Thoracic aorta (tissue), 2 donors: ENCODE data around the gene TPD52L1. TPM values are rescaled to one million over a fixed set of nuclear protein-coding genes. Genes with fewer than 3 reads are reported as not detected.

ENCODE experiments used
- ATAC-seq: fragments of 150-250 bp; one replicate; pipeline ENCODE4 v1.8.0; 2017; ENCODE audit warnings: low read depth; ENCODE audit not compliant: insufficient number of reproducible peaks, low FRiP score
- DNase-seq: peaks from one replicate; pipeline ENCODE4 v3.0.0-alpha.2; 2020; ENCODE audit warnings: low spot score
- H3K27ac ChIP-seq, 2 donors: fragments of 200-600 bp; sonication (generic); 1 replicate in 1 of 2; 2 replicates in 1 of 2; pipeline ENCODE4 v1.5.1; 2016; ENCODE audit warnings: mild to moderate bottlenecking in 2 of 2, moderate library complexity in 2 of 2
- H3K27me3 ChIP-seq: fragments of 200-600 bp; sonication (generic); replicated peaks from 2 replicates; pipeline ENCODE4 v1.6.0; 2016; ENCODE audit warnings: mild to moderate bottlenecking; ENCODE audit not compliant: insufficient read depth
- H3K36me3 ChIP-seq: fragments of 200-600 bp; sonication (generic); one replicate; pipeline ENCODE4 v1.5.1; 2016
- H3K4me1 ChIP-seq, 2 donors: fragments of 200-600 bp; sonication (generic); 1 replicate in 1 of 2; 2 replicates in 1 of 2; pipeline versions ENCODE4 v1.5.1 to v1.6.0; 2016; ENCODE audit warnings: low read depth in 2 of 2, mild to moderate bottlenecking in 1 of 2; ENCODE audit not compliant: control insufficient read depth in 1 of 2
- H3K4me3 ChIP-seq: fragments of 200-600 bp; sonication (generic); 2 replicates; pipeline ENCODE4 v1.5.1; 2016; ENCODE audit warnings: mild to moderate bottlenecking
- H3K9me3 ChIP-seq: fragments of 200-600 bp; sonication (generic); 2 replicates; pipeline ENCODE4 v1.5.1; 2016
- total RNA-seq, 2 donors: library from RNA; depleted of rRNA; stranded (reverse); fragments of >200 nt; gene quantifications; one replicate each; pipeline versions ENCODE4 v1.1.0 to v1.2.3, GENCODE V29; 2016
- TF ChIP-seq, protein P1 (sequence below): fragments of 200-600 bp; sonication (generic); IDR thresholded peaks from one replicate; pipeline ENCODE4 v1.5.1; 2019; ENCODE audit warnings: antibody characterized with exemption

The TPD52L1 gene, protein sequence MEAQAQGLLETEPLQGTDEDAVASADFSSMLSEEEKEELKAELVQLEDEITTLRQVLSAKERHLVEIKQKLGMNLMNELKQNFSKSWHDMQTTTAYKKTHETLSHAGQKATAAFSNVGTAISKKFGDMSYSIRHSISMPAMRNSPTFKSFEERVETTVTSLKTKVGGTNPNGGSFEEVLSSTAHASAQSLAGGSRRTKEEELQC
- 10 to 100 TPM; 37.1 to 73.5 TPM for total RNA-seq

DNA sequence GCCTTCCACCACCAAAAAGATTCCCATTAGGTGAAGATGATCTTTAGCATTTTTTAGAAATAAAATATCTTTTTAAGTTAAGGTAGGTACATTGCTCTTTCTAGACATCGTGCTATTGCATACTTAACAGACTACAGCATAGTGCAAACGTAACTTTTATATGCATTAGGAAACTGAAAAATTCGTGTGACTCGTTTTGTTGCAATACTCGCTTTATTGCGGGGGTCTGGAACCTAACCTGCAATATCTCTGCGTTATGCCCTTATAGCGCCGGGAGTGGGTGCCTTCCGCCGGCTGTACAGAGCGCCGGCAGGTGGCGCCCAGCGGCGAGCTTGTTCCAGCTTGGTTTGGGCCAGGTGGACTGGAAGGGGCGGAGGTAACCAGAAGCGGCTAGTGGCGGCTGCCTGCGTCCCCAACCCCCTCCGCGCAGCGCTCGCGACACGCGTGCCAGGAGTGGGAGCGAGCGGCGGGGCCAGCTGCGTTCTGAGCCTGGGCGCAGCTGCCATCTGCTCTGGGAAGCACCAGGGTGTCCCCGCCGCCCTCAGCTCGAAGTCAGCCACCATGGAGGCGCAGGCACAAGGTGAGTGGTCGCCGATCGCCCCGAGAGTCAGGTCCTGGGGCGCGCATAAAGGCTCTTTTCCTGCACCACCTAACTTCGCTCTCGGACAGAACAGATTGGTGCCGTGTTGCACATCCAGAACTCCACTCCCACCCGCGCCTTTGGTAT lies at the start of gene TPD52L1:
Gene TPD52L1 (plus strand): TSS at position 383 of the 727 bp plus-strand sequence. CDS start 179 bp downstream, at position 562.
- DNase-seq (peak; percentile 36), ATAC-seq (peak; percentile 32)
- Histone ChIP-seq H3K9me3 (no peaks in the 10 kb centered on the region), H3K27me3 (no peaks in the 10 kb centered on the region), H3K27ac (peak within 1 kb of the TSS; percentile 71 to 77), H3K4me1 (peaks cover 6 to 26% of the 10 kb centered on the region in 2 donors), H3K36me3 (no peaks in the 10 kb centered on the region), H3K4me3 (peak within 1 kb of the TSS; percentile 93)
- TF ChIP-seq, protein P1, sequence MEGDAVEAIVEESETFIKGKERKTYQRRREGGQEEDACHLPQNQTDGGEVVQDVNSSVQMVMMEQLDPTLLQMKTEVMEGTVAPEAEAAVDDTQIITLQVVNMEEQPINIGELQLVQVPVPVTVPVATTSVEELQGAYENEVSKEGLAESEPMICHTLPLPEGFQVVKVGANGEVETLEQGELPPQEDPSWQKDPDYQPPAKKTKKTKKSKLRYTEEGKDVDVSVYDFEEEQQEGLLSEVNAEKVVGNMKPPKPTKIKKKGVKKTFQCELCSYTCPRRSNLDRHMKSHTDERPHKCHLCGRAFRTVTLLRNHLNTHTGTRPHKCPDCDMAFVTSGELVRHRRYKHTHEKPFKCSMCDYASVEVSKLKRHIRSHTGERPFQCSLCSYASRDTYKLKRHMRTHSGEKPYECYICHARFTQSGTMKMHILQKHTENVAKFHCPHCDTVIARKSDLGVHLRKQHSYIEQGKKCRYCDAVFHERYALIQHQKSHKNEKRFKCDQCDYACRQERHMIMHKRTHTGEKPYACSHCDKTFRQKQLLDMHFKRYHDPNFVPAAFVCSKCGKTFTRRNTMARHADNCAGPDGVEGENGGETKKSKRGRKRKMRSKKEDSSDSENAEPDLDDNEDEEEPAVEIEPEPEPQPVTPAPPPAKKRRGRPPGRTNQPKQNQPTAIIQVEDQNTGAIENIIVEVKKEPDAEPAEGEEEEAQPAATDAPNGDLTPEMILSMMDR = peak; percentile 86

DNA sequence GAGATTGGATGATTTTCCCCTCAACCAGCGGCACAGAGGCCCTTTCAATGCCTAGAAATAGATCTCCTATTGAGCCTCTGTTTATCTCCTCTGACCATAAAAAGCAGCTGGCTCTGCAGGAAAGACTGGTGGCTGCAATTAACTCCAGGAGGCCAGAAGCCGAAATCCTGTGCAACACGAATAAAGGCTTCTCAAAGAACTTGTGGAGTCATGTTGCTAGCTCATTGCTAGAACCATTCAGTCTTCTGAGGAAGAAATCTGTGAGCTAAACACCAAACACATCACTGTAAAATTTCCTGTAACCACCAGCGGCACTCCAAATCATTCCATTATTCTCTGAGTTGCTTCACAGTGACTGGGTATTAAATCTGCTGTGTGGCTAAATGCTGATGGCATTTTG lies 49.1 kb upstream of the TPD52L1 start:
- Histone ChIP-seq H3K36me3 (no peaks in the 10 kb centered on the region), H3K4me1 (peaks cover 19 to 55% of the 10 kb centered on the region in 2 donors), H3K9me3 (peaks cover 1% of the 10 kb centered on the region), H3K27ac (peak overlapping the region; percentile 85 to 89), H3K27me3 (no peaks in the 10 kb centered on the region), H3K4me3 (no peak overlapping the region)
- ATAC-seq (peak; percentile 46), DNase-seq (no peak)
- TF ChIP-seq, protein P1 = no peak

DNA sequence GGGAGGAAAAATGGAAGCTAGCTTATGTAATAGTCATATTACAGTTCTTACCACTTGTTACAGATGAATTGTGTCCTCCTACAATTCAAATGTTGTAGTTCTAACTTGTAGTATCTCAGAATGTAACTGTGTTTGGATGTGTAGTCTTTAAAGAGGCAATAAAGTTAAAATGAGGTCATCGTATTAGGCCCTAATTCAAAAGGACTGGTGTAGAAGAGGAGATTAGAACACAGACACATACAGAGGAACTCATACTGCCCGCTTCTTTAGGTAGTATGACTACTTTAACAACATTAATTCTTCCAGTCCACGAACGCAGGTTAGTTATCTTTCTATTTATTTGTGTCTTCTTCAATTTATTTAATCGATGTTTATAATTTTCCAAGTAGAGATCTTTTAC lies 46.5 kb upstream of the TPD52L1 start:
- TF ChIP-seq, protein P1 = no peak
- DNase-seq (no peak), ATAC-seq (no peak)
- H3K4me1 ChIP-seq = peaks cover 18 to 34% of the 10 kb centered on the region in 2 donors
- no peak overlapping the region for H3K27ac ChIP-seq
- no peaks in the 10 kb centered on the region for H3K36me3 ChIP-seq
- H3K9me3 ChIP-seq = peaks cover 27% of the 10 kb centered on the region
- H3K4me3 ChIP-seq = no peak overlapping the region
- H3K27me3 ChIP-seq = no peaks in the 10 kb centered on the region

DNA sequence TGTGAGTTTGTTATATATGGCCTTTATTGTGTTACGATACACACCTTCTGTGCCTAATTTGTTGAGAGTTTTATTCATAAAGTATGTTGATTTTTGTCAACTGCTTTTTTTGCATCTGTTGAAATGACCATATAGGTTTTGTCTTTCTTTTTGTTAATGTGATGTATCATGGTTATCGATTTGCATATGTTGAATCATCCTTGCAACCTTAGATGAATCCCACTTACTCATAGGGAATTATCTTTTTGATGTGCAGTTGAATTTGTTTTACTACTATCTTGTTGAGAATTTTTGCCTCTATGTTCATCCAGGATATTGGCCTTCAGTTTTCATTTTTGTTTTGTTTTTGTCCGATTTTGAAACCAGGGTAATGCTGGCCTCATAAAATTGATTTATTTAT lies 45.7 kb upstream of the TPD52L1 start:
- TF ChIP-seq, protein P1 = no peak
- Histone ChIP-seq H3K27ac (no peak overlapping the region), H3K4me1 (peaks cover 12 to 25% of the 10 kb centered on the region in 2 donors), H3K36me3 (no peaks in the 10 kb centered on the region), H3K9me3 (peaks cover 27% of the 10 kb centered on the region), H3K4me3 (no peak overlapping the region), H3K27me3 (no peaks in the 10 kb centered on the region)
- no peak for ATAC-seq
- DNase-seq = no peak

DNA sequence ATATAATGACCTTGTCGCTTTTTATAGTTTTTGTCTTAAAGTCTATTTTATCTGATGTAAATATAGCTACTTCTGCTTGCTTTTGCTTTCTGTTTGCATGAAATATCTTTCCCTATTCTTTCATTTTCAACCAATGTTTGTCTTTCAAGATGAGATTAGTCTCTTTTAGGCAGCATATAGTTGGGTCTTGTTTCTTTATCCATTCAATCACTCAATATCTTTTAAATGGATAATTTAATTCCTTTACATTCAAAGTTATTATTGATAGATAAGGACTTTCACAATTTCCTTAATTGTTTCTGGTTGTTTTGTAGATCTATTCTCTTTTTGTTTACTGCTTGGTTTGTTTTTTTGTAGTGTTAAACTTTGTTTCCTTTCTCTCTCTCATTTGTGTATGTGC lies 43.5 kb upstream of the TPD52L1 start:
- Histone ChIP-seq H3K4me3 (no peak overlapping the region), H3K36me3 (no peaks in the 10 kb centered on the region), H3K9me3 (peaks cover 27% of the 10 kb centered on the region), H3K4me1 (peaks cover 0 to 4% of the 10 kb centered on the region in 2 donors), H3K27me3 (no peaks in the 10 kb centered on the region), H3K27ac (no peak overlapping the region)
- ATAC-seq (no peak), DNase-seq (no peak)
- TF ChIP-seq, protein P1 = no peak
